ENCODE measurements around the gene TBC1D19.

The TBC1D19 gene

GRCh38 chr4:26786916-26787315, 203.0 kb downstream of the TBC1D19 start:
- H3K36me3 ChIP-seq (ENCODE audit: control insufficient read depth, insufficient read depth, low read length), result no peaks in the 10 kb centered on the region
- H3K4me3 ChIP-seq (replicated peaks; ENCODE audit: low read depth, low read length), result no peak overlapping the region
- no peaks in the 10 kb centered on the region; the same call in 1 of the 2 replicates for H3K27me3 ChIP-seq (replicated peaks; ENCODE audit: control insufficient read depth, insufficient read depth, low read length)
- DNase-seq (ENCODE audit: extremely low read depth, insufficient read length), result no peak
- no peak for TF ChIP-seq CTCF (IDR thresholded peaks at IDR 0.05; ENCODE audit: insufficient read depth, low read length, poor library complexity, severe bottlenecking)

GRCh38 chr4:26787461-26788340, 203.8 kb downstream of the TBC1D19 start:
- peak; percentile 10 for TF ChIP-seq CTCF (IDR thresholded peaks at IDR 0.05; ENCODE audit: insufficient read depth, low read length, poor library complexity, severe bottlenecking)
- H3K36me3 ChIP-seq (ENCODE audit: control insufficient read depth, insufficient read depth, low read length), result no peaks in the 10 kb centered on the region
- no peak overlapping the region for H3K4me3 ChIP-seq (replicated peaks; ENCODE audit: low read depth, low read length)
- no peaks in the 10 kb centered on the region; the same call in 1 of the 2 replicates for H3K27me3 ChIP-seq (replicated peaks; ENCODE audit: control insufficient read depth, insufficient read depth, low read length)
- peak; percentile 13 for DNase-seq (ENCODE audit: extremely low read depth, insufficient read length)

GRCh38 chr4:26788341-26788733, 204.5 kb downstream of the TBC1D19 start:
- no peak for DNase-seq (ENCODE audit: extremely low read depth, insufficient read length)
- H3K36me3 ChIP-seq (ENCODE audit: control insufficient read depth, insufficient read depth, low read length), result no peaks in the 10 kb centered on the region
- no peak for TF ChIP-seq CTCF (IDR thresholded peaks at IDR 0.05; ENCODE audit: insufficient read depth, low read length, poor library complexity, severe bottlenecking)
- H3K27me3 ChIP-seq (replicated peaks; ENCODE audit: control insufficient read depth, insufficient read depth, low read length), result no peaks in the 10 kb centered on the region; the same call in 1 of the 2 replicates
- no peak overlapping the region for H3K4me3 ChIP-seq (replicated peaks; ENCODE audit: low read depth, low read length)

- no peak for TF ChIP-seq CTCF (IDR thresholded peaks at IDR 0.05; ENCODE audit: insufficient read depth, low read length, poor library complexity, severe bottlenecking)
- H3K27me3 ChIP-seq (replicated peaks; ENCODE audit: control insufficient read depth, insufficient read depth, low read length), result no peaks in the 10 kb centered on the region; the same call in 1 of the 2 replicates
- no peaks in the 10 kb centered on the region for H3K36me3 ChIP-seq (ENCODE audit: control insufficient read depth, insufficient read depth, low read length)
- H3K4me3 ChIP-seq (replicated peaks; ENCODE audit: low read depth, low read length), result no peak overlapping the region
- DNase-seq (ENCODE audit: extremely low read depth, insufficient read length), result no peak
Measured at GRCh38 chr4:26789208-26789607, 205.3 kb downstream of the TBC1D19 start.

- Histone ChIP-seq H3K36me3 (ENCODE audit: control insufficient read depth, insufficient read depth, low read length) (no peaks in the 10 kb centered on the region), H3K4me3 (replicated peaks; ENCODE audit: low read depth, low read length) (no peak overlapping the region), H3K27me3 (replicated peaks; ENCODE audit: control insufficient read depth, insufficient read depth, low read length) (peaks cover 1% of the 10 kb centered on the region; the same call in 1 of the 2 replicates)
- DNase-seq (ENCODE audit: extremely low read depth, insufficient read length), result no peak
- no peak for TF ChIP-seq CTCF (IDR thresholded peaks at IDR 0.05; ENCODE audit: insufficient read depth, low read length, poor library complexity, severe bottlenecking)
Measured at GRCh38 chr4:26791346-26791745, 207.5 kb downstream of the TBC1D19 start.
